Measurements from ENCODE around the gene TSNAXIP1. TPM values are rescaled to one million over a fixed set of nuclear protein-coding genes. Genes with fewer than 3 reads are reported as not detected.

TSNAXIP1 gene
- 0.50 TPM in 1 of 2 replicates, not detected in the other for total RNA-seq

GRCh38 chr16:67806428-67807147 is at the start of gene TSNAXIP1, which contains the start of gene RANBP10:
TSNAXIP1 (plus strand) TSS chr16:67806889; CDS start chr16:67807150, 261 bp downstream.
RANBP10 (minus strand) TSS chr16:67806560; CDS start chr16:67806536, 24 bp downstream.

GRCh38 chr16:67841816-67842508 is 35.3 kb downstream of the TSNAXIP1 start, which contains the start of gene THAP11:
THAP11 (plus strand) TSS chr16:67842320; CDS start chr16:67842555, 235 bp downstream.

GRCh38 chr16:67846320-67847063 is 39.8 kb downstream of the TSNAXIP1 start, which contains the start of gene NUTF2:
NUTF2 (plus strand) TSS chr16:67846933; CDS start chr16:67865131, 18,198 bp downstream.

GRCh38 chr16:67847064-67847861 is 40.6 kb downstream of the TSNAXIP1 start, which contains the start of gene CENPT:
CENPT (minus strand) TSS chr16:67847693; CDS start chr16:67833859, 13,834 bp downstream.

GRCh38 chr16:67872631-67873434 is 66.1 kb downstream of the TSNAXIP1 start, which contains the start of gene EDC4:
EDC4 (plus strand) TSS chr16:67873052; CDS start chr16:67873262, 210 bp downstream.

Other genes starting within 250 kb of the TSNAXIP1 start
- gene CTCF, start 244.4 kb upstream of the TSNAXIP1 start, total RNA-seq: 33.5 and 36.4 TPM in 2 replicates
- under 0.01 and 0.07 TPM in 2 replicates for gene CARMIL2, start 161.7 kb upstream of the TSNAXIP1 start, total RNA-seq
- 10.3 and 13.8 TPM in 2 replicates for gene ACD, start 146.6 kb upstream of the TSNAXIP1 start, total RNA-seq
- 0.57 and 5.8 TPM in 2 replicates for gene PARD6A, start 145.9 kb upstream of the TSNAXIP1 start, total RNA-seq
- 13.2 and 17.4 TPM in 2 replicates for gene ENKD1, start 140.1 kb upstream of the TSNAXIP1 start, total RNA-seq
- 0.34 and 0.85 TPM in 2 replicates for gene C16orf86, start 140.1 kb upstream of the TSNAXIP1 start, total RNA-seq
- gene GFOD2, start 87.6 kb upstream of the TSNAXIP1 start, total RNA-seq: 15.4 and 23.6 TPM in 2 replicates
- 3.8 and 9.8 TPM in 2 replicates for gene RANBP10, start 329 bp upstream of the TSNAXIP1 start, total RNA-seq
- 29.0 and 34.7 TPM in 2 replicates for gene THAP11, start 35.4 kb downstream of the TSNAXIP1 start, total RNA-seq
- gene NUTF2, start 40.0 kb downstream of the TSNAXIP1 start, total RNA-seq: 140 and 141 TPM in 2 replicates
- gene CENPT, start 40.8 kb downstream of the TSNAXIP1 start, total RNA-seq: 10.3 and 16.2 TPM in 2 replicates
- 36.6 and 71.5 TPM in 2 replicates for gene EDC4, start 66.2 kb downstream of the TSNAXIP1 start, total RNA-seq
- gene NRN1L, start 78.0 kb downstream of the TSNAXIP1 start, total RNA-seq: 0.21 and 0.34 TPM in 2 replicates
- gene PSKH1, start 86.4 kb downstream of the TSNAXIP1 start, total RNA-seq: 9.6 and 28.2 TPM in 2 replicates
- 0.21 and 0.34 TPM in 2 replicates for gene CTRL, start 125.0 kb downstream of the TSNAXIP1 start, total RNA-seq
- gene PSMB10, start 130.0 kb downstream of the TSNAXIP1 start, total RNA-seq: 16.1 and 16.8 TPM in 2 replicates
- 1.7 and 4.6 TPM in 2 replicates for gene LCAT, start 137.2 kb downstream of the TSNAXIP1 start, total RNA-seq
- 31.1 and 41.5 TPM in 2 replicates for gene SLC12A4, start 161.7 kb downstream of the TSNAXIP1 start, total RNA-seq
- not detected in 2 replicates for gene DPEP3, start 173.6 kb downstream of the TSNAXIP1 start, total RNA-seq
- not detected in 2 replicates for gene DPEP2, start 192.6 kb downstream of the TSNAXIP1 start, total RNA-seq
- gene DPEP2NB, start 209.0 kb downstream of the TSNAXIP1 start, total RNA-seq: not detected in 2 replicates
- 13.2 and 18.1 TPM in 2 replicates for gene DDX28, start 216.3 kb downstream of the TSNAXIP1 start, total RNA-seq
- 23.3 and 24.6 TPM in 2 replicates for gene DUS2, start 216.4 kb downstream of the TSNAXIP1 start, total RNA-seq

Measured in nasal cavity respiratory epithelium epithelial cell of viscerocranial mucosa (primary cell).